Fibroblast of skin of scalp (primary cell): ENCODE results near the gene RAB11A.
"Not testable (repeated sequence)": the region's sequence is repeated elsewhere in the genome, so short reads cannot be mapped to it uniquely, and the experiment has no call there.

Source experiments
- DNase-seq: peaks from one replicate; pipeline ENCODE4 v3.0.0-alpha.2; 2013

Gene RAB11A

DNA sequence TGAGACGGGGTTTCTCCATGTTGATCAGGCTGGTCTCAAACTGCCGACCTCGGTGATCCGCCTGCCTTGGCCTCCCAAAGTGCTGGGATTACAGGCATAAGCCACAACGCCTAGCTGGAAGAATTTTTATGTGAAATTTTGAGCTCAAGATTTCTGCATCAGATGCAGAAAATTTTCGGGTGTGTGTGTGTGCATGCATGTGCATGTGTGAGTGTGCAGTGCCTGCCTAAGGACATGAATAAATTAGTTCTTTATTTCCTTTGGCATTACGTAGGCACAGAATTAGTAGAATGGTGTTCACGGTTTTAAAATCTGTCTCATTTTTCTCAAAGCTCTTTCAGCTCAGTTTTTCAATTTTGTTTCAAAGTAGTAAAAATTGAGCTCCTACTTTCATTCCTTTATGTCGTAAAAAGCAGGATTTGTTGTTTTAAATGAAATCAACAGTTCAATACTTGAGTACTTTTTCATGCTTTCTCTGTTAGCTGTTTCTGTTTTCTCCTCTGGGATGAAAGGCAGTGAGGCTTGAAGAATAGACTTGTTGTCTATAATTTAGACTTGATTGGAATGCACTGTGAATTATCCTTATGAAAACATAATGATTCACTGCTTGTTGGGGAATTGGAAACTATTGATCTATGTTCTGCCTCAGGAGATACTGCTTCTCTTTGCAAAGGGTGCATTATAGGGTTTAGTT lies 23.3 kb upstream of the RAB11A start:
- DNase-seq = no peak

DNA sequence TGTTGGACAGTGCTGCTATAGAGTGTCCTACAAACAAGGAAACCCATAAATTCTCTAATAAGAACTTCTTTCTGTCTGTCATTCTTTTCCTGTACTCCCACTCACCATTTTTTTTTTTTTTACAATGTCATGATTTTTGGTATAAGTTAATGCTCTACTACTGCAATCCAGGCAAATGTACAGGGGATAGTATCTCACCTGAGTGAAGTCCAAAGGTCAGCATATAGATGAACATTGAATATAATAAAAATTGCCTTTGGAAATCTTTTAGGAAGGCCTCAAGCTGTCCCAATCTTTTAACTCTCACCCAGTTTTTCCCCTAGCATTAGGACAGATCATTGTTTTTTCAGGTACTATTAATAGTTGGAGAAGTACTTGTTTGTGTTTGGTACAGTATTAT lies 21.3 kb upstream of the RAB11A start:
- DNase-seq = no peak

DNA sequence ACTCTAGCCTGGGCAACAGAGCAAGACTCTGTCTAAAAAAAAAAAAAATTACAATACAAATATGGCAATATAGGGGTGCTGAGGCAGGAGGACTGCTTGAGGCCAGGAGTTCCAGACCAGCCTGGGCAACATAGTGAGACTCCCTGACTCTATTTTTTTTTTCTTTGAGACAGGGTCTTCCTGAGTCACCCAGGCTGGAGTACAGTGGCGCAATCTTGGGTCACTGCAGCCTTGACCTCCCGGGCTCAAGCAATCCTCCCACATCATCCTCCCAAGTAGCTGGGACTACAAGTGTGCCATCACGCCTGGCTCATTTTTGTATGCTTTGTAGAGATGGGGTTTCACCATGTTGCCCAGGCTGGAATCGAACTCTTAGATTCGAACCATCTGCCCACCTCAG lies 17.3 kb upstream of the RAB11A start:
- DNase-seq = no peak

DNA sequence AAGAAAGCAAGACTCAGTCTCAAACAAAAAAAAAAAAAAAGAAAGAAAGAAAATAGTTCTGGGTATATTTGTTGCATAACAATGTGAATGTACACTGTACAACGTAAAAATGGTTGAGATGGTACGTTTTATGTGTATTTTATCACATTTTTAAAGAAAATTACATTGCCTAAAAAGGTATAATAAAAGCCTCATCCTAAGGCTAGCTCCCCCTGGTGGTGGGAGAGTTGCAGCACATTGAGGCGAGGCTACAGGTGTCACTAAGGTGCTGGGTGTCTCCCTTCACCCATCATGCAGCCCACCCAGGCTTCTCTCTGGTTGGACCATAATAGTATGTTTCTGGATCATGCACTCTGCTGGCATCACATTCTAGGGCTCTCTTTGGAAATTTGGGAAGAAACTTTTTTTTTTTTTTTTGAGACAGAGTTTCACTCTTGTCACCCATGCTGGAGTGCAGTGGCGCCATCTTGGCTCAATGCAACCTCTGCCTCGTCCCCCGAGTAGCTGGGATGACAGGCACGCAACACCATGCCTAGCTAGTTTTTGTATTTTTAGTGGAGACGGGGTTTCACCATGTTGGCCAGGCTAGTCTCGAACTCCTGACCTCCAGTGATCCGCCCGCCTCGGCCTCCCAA lies 12.4 kb upstream of the RAB11A start:
- DNase-seq = peak; percentile 65

DNA sequence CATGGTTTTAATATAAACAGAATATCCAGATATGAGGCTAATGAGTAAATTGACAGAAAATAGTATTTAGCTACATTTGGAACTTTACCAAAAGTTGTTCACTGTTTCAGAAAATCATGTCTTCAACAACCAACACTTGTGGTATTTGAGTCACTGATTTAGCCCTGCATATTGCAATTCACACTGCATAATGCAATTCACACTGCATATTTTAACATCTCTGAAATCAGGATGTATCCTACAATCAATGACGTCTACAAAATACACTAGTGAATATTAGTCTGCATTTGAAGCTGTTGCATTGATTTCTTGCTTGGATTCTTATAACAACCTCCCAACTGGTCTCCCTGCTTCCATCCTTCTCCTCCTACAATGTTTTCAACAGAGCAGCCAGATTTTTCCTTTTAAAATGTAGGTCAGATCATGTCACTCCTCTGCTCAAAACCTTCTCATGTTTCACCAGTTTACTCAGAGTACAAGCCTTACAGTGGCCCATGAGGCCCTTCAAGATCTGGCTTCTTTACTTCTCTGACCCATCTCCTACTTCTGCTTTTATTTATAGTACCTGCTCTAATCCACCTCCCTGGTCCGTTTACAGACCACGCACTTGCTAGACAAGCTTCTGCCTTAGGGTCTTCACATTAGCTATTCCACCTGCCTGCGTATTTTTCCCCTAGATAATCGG lies 11.4 kb upstream of the RAB11A start:
- DNase-seq = no peak

DNA sequence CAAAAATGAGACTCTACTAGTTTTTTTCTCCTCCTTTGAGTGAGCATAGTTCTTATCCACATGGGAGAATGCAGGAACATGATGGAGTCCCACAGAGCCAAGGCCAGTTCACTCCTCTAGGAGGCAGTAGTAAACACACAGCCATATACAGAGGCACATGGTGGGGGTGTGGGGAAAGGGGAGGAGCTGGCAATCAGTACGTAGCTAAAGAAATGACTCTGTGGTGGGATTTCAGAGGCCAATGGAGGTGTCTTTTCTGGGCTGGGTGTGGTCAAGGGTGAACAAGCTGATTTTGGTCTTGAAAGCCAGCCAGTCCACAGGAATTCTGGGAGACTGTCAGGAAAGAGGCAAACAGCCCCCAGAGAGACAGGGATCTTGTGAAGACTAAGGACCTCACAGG lies 6.6 kb upstream of the RAB11A start:
- DNase-seq = peak; percentile 68

DNA sequence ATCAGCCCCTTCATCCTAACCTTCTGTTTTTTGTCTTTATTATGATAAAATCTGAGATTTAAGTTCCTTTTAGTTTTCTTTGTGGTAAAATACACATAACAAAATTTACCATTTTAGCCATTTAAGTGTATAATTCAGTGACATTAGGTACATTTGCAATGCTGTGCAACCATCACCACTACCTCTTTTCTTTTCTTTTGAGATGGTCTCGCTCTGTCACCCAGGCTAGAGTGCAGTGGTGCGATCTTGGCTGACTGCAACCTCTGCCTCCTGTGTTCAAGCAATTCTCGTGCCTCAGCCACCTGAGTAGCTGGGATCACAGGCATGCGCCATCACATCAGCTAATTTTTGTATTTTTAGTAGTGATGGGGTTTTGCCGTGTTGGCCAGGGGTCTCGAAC lies 6.2 kb upstream of the RAB11A start:
- DNase-seq = no peak

DNA sequence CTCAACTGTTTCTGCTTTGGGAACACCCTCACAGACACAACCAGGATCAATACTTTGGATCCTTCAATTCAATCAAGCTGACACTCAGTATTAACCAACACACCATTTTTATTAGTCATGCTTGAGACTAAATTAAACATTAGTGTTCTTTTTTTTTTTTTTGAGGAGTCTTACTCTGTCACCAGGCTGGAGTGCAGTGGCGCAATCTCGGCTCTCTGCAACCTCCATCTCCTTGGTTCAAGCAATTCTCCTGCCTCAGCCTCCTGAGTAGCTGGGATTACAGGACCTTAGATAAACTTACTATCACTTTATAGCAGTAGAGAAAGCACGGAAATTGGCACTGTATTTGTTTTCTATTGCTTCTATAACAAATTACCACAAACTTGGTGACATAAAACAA lies 2.0 kb upstream of the RAB11A start:
- DNase-seq = no peak

DNA sequence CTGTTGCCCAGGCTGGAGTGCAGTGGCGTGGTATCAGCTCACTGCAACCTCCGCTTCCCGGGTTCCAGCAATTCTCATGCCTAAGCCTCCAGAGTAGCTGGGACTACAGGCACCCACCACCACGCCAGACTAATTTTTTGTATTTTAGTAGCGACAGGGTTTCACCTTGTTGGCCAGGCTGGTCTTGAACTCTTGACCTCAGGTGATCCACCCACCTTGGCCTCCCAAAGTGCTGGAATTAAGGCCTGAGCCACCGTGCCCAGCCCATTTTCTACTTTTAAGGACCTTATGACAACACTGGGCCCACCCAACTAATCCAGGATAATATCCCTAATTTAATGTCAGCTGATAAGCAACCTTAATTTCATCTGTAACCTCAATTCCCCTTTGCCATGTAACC lies 1.4 kb upstream of the RAB11A start:
- not testable (repeated sequence) for DNase-seq

DNA sequence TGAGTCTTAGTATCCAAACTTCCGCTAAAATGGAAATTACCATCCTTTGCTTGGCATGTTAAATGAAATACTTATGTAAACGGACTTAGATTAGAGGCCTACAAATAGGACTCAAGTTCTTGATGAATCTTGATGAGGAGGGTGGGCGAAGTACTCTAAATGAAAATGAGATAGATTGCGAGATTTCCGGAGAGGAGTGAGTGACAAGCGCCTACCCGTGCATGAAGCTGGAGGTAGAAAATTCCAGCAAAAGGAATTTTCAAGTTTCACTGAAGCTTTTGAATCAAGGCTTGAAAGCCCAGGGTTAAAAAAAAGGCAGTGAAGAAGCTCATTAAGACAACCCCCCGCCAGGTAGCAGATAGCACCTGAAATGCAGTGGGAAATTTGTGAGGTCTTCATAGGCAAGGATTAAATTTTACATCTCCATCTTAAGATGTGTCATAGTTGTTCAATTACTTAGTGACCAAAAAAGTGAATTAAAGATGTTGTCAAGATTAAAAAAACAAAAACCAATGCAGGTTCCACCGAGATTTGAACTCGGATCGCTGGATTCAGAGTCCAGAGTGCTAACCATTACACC lies 655 bp upstream of the RAB11A start:
- DNase-seq = no peak

DNA sequence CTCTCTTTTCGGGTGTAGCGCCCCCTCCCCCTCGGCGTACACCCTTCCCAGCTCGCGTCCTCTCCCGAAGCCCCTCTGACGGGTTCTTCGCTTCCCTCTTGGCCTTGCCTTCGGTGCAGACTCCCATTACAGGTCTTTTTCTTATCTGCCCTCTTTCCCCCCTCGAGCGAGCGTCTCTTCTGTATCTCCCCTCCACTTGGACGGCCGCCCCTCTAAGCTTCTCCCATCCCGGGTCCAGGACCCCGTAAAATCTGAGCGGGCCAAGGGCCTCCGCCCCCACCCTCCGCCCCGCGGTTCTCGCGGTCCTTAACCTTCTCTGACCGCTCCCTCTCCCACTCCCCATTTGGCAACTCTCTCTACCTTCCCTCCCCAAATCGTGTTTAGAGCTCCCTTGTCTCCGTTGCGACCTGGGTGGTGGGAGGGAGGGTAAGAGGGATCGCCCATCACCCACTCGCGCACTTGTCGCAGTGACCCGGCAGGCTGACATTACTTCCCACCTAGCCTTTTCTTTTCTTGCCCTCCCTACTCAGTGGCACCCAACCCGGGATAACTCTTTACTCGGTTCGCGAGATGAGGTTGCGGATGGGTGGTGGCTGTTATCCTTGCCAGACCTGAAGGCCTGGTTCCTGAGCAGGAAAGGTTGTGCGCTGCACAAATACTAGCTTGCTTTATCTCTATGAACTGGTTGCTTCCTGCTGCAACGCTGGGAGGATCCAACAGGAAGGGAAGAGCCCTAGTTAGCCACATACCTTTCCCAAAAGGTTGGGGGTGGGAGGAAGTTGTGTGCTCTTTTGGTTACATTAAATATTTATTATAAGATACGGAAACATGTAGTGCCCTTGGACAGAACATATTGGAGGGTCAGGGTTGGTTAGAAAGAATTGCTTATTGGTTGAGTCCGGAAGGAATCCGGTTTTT lies 922 bp downstream of the RAB11A start:
- DNase-seq = peak; percentile 15

DNA sequence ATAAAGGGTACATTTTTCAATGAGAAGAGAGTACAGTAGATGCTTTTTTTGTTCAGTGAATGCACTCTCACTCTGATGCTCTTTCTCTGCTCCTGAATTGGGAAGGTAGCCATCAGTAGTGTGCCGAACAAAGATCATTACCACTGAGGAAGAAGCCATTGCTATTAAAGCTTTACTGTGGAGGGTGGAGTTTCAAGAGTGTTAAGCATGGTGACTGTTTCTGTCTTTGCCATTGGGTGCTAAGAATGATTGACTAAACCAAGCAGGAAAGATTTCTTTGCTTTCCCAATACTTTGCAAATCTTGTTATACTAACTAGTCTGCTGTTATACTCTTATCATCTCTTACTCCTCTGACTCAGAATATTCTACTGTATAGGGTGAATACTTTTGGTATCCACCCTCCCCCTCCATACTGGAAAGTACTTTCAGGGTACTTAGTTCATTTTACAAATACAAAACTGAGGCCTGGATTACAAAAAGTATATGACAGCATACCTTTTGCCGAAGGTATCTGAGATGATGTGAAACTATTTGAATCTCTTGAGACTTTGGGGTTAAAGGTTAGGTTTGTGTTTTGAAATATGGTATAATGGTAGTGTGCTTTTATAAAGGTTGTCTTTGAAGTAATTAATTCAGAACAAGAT lies 1.7 kb downstream of the RAB11A start:
- peak; percentile 38 for DNase-seq

DNA sequence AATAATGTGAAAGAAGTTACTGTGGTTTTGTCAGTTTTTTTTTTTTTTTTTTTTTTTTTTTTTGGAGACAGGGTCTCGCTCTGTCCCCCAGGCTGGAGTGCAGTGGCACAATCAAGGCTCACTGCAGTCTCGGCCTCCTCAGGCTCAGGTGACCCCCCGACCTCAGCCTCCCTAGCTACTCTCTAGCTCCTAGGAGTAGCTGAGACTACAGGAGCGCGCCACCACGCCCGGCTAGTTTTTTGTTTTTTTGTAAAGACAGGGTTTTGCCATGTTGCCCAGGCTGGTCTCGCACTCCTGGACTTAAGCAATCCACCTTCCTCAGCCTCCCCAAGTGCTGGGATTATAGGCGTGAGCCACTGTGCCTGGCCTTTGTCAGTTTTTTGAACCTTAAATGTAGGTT lies 2.6 kb downstream of the RAB11A start:
- DNase-seq = not testable (repeated sequence)

DNA sequence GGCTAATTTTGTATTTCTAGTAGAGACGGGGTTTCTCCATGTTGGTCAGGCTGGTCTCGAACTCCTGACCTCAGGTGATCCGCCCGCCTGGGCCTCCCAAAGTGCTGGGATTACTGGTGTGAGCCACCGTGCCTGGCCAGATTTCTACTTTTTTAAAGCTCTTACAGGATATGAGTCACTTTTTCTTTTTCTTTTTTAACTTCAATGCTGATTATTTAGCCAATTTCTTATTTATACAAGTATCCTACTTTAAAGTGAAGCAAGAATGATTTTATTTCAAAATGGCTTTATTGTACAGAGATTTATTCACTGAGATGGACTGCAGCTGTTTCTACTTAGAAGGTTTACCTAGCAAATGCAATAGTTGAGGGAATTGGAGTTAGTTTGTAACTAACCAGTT lies 3.3 kb downstream of the RAB11A start:
- not testable (repeated sequence) for DNase-seq

DNA sequence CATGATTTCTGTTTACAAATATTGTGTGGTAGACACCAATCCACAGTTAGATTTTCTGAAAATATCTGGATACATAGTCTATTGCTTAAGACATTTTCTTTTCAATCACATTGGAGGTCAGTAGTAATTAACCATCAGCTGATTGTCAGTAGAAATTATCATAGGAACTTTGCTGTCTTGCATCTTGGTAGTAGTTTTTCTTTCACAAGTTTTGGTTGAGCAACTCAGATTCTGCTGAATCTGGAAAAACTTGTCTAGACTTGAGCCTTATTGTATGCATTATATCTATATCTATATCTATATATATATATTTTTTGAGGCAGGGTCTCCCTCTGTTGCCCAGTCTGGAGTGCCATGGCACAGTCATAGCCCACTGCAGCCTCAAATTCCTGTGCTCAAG lies 4.0 kb downstream of the RAB11A start:
- DNase-seq = no peak

DNA sequence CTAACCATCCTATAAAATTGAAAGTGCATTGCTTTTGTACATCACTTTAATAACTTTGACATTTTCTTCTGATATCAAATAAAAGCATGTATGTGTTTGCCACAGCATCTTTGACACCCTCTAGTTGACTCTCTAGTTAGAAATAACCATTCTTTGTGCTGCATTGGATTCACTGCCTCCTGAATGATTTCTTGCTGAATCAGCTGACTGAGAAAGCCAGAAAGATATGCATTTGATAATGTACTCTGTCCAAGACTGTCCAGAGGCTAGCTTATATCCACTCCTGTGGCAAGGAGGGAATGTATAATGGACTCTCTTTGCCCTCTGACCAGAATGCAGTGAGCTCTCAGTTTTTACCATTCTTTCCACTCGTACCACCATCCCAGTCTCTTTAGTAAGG lies 6.2 kb downstream of the RAB11A start:
- no peak for DNase-seq

DNA sequence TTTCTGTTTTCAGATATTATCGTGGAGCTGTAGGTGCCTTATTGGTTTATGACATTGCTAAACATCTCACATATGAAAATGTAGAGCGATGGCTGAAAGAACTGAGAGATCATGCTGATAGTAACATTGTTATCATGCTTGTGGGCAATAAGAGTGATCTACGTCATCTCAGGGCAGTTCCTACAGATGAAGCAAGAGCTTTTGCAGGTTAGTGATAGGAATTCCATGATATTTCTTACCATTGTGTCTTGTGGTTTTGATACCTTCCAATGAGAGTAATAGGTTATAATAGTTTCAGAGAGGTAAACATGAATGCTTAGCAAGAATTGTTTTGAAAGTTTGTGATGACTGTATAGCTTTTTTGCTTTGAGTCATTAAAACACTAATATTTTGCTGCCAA lies 8.5 kb downstream of the RAB11A start:
- DNase-seq = no peak

DNA sequence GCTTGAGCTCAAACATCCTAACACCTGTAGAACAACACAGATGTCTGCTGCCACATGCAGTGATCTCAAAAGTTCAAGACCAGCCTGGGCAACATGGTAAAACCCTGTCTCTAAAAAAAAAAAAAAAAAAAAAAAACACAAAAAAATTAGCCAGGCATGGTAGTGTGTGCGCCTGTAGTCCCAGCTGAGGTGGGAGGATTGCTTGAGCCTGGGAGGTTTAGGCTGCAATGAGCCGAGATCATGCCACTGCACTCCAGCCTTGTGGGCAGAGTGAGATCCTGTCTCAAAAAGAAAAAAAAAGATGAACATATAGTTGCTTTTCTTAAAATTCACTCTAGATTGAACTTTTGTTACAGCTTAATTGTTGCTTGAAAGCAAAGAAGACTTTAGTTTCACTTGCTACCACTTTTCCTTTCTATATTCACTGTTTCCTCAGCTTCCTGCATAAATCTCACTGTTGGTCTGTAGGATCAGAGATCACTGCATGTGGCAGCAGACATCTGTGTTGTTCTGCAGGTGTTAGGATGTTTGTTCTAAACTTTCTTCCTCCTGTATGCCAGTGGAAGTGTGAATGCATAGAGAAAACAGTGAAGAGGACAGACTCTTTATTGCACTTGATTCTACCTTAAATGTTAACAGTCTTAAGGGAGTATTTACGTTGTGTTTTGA lies 12.6 kb downstream of the RAB11A start:
- DNase-seq = no peak

DNA sequence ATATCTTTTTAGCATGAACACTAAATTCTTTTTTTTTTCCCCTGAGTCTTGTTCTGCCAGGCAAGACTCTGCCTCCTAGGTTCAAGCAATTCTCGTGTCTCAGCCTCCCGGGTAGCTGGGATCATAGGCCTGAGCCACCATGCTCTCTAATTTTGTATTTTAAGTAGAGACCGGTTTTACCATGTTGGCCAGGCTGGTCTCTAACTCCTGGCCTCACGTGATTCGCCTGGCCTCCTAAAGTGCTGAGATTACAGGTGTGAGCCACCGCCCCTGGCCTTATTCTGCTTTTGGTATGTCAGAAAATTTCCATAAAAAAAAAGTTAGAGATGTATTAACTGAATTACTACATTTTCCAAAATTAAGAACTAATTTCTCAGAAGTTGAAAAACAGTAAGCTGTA lies 14.3 kb downstream of the RAB11A start:
- DNase-seq = no peak

DNA sequence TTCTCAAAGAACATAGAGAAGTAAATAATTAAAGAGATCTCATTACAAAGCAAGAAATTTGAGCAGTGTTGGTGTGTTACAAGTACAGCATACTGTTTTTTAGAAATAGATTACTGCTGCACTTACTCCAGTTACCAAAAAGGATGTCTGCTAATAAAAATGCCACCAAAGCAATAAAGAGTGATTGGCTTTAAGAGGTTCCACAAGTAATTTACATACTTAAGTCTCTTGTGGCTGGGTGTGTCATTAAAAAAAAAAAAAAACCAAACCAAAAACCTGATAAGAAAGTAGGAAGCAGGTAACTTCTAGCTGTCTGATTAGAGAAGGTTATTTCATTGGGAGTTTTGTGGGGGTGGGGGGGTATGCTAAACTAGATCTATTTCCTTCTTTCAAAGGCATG lies 15.2 kb downstream of the RAB11A start:
- DNase-seq = no peak

DNA sequence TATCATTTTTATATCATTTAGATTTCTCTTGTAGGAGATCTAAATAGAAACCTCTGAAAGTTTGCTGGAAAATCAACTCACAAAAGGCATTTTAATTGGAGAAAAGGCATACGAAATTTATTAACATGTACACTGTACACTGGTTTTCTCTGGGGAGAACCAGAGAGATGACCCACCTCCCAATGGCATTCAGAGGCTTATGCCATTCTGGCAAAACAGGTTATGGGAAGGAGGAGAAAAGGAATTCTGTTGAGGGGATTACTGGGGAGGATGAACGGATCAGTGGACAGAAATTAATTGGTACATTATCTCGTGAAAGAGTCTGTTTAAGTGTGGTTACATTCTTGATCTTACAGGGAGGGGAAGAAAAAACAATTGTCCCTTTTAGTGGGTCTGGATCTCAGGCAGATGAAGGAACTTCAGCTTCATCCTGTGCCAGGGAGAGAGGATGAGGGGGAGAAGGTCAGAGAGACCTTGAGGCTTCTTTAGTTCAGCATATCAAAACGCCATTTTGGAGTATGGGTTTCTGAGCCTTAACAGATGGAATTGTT lies 16.5 kb downstream of the RAB11A start:
- no peak for DNase-seq
